Body of pancreas (tissue), 4 donors: ENCODE measurements around the gene GALM.

Experiments
- CTCF ChIP-seq, 7 experiments: fragments of 450-650 bp in 4 of 7; fragments of 200-600 bp in 3 of 7; sonication (generic) in 3 of 7; IDR thresholded peaks; one replicate each; pipeline ENCODE4 v1.5.1; 2016 to 2019; ENCODE audit warnings: antibody characterized with exemption in 7 of 7
- POLR2A ChIP-seq, 3 donors: fragments of 450-650 bp; IDR thresholded peaks; one replicate each; pipeline ENCODE4 v1.6.1; 2016; ENCODE audit warnings: antibody characterized with exemption in 3 of 3, mild to moderate bottlenecking in 2 of 3

GRCh38 chr2:38712413-38712812 lies 46.5 kb downstream of the GALM start:
- TF ChIP-seq CTCF (IDR thresholded peaks at IDR 0.05): no peak
- no peak for TF ChIP-seq POLR2A (IDR thresholded peaks at IDR 0.05)
